HUDEP-2 (cell line): ENCODE measurements around the gene MTHFR.
A peak's percentile ranks its signal among the peaks of the same experiment; 100 is the strongest.

Experiments
- DNase-seq, 76 experiments: peaks; one replicate each; lab custom pipeline; 2025; ENCODE audit not compliant: unreplicated experiment in 76 of 76; lab: John Stamatoyannopoulos, UW

The MTHFR gene

DNA sequence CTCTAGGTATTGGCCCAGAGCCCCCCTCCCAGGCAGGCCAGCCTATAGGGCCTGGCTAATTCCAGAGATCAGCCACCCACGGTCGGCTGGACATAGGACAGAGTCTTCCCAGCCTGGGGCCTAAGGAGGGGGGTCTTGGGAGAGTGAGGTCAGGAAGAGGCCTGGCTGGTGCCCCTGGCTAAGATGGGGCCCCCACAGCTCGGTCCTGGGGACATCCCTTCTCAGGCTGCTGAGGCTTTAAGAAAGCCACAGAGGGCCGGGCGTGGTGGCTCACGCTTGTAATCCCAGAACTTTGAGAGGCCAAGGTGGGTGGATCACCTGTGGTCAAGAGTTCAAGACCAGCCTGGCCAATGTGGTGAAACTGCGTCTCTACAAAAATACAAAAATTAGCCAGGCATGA, 41.2 kb downstream of the MTHFR start:
- no peak for DNase-seq

DNA sequence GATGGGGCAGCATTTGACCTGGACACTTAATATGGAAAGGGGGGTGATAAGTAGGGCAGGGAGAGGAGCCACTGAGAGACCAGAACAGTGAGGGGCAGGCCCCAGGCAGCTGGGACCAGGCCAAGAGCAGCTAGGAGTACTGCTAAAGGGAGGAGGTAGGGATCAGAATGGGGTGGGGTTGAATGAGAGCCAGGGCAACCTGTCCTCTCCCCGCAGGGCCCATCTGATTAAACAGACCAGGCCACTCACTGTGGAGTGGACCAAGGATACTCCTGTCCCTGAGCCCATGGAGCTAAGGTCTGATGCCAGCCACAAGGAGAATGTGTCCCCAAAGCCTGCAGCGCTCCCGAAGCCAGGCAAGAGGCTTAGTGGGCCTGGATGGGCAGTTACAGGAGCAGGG, 41.6 kb downstream of the MTHFR start:
- DNase-seq = no peak

DNA sequence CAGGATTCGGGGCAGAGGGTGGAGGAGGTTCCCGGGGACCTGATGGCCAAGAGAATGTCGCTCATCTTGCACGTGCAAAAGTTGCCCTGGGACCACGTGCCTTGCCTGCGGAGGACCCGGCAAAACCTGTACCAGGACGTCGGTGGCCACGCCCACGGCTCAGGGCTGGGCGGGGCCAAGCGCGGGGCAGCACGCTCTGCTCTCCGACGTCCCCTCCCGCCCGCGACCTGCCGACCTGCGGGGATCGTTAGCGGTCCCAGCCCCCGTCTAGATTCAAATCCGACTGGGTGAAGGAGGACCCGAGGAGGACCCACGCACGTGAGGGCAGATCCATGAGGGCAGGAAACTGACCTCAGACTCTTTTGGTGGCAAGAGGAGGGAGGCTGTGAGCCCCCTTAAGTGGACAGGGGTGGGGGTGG, 43.8 kb downstream of the MTHFR start, which contains the start of gene C1orf167:
Gene C1orf167, plus strand, starts transcription at position 206 of the 419 bp plus-strand sequence. CDS start 2,208 bp downstream, outside the sequence.
- peak in 16 of 76 experiments; percentile 9 to 52 (median 20) for DNase-seq

DNA sequence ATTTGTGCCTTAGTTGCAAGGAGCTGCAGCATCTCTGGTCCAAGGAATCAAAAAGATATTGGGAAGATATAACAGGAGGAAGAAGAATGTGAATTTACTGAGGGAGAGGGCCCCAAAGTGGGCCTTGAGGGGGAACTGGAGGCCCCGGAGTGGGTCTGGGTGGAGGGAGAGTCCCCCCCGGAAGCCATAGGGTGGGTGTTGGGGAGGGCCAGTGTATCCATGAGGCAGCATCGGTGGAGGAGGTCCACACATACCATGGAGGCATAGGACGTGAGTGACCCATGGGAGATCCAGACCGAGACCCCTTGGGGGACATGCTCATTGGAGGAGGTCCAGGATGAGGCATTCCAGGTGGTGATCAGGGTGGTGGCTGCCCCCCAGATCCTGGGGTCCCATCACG, 44.5 kb downstream of the MTHFR start:
- DNase-seq = no peak

DNA sequence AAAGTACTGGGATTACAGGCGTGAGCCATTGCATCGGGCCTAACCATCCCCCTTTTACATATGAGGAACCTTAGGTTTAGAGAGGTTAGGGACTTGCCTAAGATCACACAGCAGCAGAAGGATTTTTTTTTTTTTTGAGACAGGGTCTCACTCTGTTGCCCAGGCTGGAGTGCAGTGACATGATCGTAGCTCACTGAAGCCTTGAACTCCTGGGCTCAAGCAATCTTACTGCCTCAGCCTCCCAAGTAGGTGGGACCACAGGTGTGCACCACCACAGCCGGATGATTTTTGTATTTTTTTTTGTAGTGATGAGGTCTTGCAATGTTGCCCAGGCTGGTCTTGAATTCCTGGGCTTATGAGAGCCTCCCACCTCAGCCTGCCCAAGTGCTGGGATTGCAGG, 46.0 kb downstream of the MTHFR start:
- DNase-seq = no peak

DNA sequence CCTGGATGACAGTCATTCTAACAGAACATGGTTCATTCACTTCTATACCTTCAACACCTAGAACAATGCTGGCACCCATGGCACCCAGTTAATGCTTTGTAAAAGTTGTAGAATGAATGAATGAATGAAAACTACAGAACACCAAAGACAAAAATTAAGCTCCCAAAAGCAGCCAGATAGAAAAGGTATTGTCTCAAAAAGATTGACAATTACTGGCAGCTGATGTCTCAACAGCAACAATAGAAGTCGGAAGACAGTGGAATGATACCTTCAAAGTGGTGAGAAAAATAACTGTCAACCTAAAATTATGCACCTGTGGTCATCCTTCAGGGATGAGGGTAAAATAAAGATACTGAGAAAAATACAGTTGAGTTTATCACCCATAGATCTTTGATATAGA, 48.7 kb downstream of the MTHFR start:
- DNase-seq = no peak

DNA sequence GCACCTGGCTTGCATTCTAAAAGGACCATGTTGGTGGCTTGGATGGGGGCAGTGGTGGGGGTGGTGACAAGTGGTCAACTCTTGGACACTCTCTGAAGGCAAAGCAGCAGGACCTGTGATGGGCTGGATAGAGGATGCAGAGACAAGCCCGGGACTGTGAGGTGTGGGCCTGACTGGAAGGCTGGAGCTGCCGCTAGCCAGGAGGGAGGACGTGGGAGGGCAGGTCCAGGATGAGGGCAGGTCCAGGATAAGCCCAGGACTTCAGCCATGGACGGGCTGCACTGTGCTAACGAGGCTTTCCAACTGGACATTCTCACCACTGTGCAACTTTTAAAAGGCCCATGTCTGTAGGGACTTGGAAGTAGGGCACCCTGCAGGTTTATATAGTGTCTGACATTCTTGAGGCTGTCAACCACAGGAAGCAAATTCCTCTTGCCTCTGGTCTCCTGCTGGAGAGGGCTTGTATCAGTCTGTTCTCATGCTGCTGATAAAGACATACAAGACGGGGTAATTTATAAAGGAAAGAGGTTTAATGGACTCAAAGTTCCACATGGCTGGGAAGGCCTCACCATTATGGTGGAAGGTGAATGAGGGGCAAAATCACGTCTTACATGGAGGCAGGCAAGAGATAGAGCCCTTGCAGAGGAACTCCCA, 52.1 kb downstream of the MTHFR start:
- DNase-seq = no peak

DNA sequence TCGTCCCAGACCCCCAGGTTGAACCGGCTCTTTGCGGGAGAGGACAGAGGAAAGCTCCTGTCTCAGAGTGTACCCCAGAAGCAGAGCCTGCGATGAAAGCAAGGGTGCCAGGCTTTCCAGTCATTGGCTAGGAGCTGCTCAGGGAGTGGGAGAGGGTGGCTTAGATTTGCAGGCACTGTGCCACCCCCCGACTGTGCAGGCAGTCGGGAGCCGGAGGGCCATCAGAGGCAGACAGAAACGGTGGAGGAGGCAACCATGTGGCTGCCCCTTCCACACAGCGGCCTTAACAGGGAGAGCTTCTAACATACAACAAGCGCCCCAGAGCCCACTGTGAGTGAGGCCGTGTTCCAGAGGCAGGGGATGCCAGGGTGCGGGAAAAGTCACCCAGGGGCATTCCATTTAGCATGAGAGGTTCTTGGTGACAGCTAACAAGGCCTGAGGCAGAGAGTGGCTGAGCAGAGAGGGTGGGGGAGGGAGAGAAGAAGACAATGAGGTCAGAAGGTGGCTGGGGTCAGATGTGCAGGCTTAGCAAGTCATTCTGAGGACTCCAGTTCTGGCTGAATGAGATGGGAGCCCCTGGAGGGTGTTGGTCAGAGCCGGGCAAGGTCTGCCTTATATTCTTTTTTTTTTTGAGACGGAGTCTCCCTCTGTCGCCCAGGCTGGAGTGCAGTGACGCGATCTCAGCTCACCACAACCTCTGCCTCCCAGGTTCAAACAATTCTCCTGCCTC, 53.2 kb downstream of the MTHFR start:
- no peak for DNase-seq

DNA sequence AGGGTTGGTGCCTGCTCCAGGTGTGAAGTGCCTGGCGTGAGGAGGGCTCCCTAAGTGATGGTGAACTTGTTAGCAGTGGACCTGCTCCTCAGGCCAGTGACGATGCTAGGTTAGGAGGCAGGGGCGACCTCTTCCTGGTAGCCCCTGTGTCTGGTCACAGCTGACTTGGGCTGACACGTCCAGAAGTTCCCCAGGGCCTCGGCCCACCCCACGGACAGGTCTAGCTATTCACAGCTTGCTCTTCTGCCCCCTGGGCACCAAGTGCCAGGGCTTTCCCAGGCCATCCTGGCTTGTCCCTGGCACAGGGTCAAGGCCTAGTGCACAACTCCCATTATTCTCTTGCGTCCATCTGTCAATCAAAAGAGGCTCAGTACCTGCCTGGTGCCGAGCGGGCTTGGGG, 54.7 kb downstream of the MTHFR start:
- no peak for DNase-seq

DNA sequence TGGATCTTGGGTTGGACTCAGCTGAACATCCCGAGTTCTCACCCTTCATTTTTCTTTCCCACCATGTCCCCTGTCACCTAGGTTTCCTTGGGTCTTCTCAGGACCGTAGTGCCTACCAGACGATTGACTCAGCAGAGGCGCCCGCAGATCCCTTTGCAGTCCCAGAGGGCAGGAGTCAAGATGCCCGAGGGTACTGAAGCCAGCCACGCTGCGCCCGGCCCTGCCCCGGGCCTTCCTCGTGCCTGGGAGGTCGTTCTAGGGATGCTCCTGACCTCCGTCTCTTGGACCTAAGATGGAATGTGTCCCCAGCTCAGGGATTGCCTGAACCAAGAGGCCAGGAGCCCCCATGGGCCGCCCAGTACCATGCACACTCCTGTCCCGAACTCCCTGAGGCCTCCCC, 55.8 kb downstream of the MTHFR start:
- no peak for DNase-seq

DNA sequence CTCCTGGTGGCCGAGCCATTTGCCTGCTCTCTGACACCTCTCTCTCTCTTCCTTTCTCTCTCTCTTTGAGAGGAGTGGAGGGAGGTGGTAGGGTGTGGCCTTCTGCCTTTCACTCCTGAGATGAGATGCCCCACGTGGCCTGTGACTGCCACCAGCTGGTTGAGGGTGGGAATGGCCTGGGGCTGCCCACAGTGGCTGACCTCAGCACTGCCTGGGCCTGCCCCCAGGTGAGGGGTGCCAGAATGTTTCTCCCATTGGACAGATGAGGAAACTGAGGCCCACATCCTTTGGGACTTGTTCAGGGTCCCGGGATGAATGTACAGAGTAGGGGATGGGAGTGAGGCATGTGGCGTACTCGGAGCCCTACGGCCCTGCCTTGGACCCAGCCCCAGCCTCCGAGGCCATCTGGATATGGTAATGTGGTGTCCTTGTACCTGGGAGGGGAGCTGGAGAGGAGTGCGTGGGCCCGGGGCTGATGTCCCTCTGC, 56.5 kb downstream of the MTHFR start:
- DNase-seq = peak in 64 of 76 experiments; percentile 9 to 80 (median 50)

DNA sequence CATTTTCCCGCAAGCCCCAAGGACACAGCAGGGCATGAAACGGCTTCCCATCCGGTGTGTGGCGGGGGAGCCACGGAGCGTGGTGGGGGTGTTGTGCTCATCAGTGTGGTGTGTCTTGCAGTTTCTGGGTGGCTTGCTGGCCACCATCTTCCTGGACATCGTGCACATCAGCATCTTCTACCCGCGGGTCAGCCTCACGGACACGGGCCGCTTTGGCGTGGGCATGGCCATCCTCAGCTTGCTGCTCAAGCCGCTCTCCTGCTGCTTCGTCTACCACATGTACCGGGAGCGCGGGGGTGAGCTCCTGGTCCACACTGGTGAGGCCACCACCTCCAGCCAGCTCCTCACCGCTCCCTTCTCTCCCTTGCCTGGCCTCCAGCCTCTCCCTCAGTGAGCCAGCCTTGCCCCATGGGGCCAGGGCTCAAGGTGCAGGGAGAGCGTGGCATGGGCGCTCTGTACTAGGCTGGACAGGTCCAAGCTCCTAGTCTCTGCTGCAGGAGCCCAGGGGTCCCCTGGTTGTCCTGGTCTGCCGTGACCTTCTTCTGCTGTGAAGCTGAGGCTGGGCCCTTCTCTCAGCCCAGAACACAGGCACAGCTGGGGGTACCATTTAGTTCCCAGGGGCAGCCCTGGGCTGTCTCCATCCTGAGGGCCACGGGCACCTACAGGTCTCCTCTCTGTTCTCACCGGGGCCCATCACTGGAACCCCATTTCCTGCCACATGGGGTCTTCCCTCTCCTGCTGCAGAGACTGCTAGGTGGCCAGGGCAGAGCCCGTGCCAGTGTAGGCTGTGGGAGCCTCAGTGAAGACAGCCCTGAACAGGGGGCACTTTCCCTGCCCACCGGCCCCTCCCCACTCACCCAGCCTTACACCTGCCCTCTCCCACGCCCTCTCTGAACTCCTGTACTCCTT, 57.2 kb downstream of the MTHFR start:
- no peak for DNase-seq

DNA sequence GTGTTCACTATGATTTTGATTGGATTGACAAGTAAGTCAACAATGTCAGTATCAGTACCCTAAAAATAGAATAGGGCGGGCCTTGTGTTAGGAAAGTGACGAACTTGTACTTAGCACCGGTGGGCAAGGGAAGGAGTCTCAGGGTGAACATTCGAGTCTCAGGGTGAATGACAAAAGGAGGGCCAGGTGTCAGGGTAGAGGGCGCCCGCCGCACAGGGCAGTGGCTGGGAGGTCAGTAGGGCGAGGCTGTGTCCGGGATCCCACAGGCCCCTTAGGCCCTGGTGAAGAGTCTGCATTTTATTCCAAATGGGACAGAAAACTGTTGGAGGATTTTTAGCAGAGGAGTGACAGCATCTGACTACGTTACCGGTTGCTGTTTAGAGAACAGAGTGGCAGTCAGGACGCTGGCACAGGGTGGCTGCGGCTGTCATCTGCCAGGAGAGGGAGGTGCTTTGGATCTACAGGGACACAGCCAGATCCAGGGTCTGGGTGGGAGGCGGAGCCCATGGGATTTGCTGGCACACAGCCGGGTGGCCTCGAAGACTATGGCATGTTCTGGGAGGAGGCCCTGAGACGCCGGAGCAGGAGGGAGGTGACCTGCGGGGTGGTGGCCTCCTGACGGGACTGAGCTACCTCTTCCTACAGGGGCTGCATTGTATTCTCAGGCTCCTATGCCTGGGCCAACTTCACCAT, 58.8 kb downstream of the MTHFR start:
- no peak for DNase-seq

DNA sequence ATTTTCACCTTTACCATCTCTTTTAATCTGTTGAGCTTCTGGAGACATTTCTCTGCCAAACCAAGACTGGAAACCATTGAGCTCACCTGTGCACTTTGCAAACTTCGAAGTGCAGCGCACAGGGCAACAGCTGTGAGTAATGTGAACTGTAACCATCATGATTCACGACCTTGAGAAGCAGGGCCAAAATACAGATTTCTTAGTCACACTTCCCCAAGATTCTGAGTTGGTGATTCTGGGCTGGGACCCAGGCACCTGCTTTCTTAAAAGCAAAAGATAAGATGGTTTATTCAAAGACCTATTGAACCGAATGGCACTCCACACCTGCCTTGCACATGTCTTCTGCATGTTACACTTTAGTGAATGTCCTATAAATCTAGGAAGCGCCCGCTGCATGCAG, 59.7 kb downstream of the MTHFR start:
- DNase-seq = no peak

DNA sequence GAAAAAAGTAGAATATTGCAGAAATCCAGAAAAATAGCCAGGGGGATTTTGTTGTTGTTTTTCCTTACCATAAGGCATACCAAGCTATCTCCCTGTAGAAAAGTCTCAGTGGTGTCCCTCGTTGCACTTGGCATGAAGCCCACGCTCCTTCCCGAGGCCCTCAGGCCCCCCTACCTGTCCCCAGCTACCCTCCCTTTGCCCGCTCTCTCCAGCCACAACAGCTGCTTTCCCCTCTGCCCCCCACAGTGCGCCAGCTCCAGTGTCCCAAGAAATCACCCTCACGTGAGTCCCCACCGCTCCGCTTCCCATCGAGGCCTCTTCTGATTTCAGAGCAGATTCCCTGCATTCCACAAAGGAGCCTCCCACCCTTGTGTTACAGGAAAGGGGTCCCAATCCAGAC, 61.5 kb downstream of the MTHFR start:
- DNase-seq = no peak

DNA sequence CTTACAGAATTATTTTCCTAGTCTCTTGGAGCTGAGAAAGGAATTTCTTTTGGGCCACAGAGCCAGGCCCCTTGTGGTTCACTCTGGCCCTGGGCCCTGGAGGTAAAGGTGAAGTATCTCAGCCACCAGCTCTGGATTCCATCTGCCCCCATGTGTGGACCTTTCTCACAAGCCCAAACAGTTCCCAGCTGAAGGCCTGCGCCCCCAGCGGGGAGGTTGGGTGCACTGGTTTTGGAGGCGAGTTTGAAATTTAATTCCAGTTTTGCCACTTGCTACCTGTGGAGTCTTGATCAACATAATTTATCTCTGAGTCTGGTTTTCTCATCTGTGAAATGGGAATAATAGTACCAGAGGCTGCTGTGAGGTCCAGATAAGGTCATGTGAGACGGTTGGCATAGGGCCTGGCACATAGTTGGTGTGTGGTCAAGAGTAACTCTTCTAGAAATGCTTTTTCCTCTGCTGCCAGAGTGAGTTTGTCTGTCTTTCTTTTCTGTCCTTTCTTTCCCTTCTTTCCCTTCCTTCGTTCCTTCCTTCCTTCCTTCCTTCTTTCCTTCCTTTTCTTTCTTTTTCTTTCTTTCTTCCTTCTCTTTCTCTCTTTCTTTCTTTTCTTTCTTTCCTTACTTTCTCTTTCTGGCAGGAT, 63.7 kb downstream of the MTHFR start:
- DNase-seq = peak in 70 of 76 experiments; percentile 20 to 84 (median 60)

DNA sequence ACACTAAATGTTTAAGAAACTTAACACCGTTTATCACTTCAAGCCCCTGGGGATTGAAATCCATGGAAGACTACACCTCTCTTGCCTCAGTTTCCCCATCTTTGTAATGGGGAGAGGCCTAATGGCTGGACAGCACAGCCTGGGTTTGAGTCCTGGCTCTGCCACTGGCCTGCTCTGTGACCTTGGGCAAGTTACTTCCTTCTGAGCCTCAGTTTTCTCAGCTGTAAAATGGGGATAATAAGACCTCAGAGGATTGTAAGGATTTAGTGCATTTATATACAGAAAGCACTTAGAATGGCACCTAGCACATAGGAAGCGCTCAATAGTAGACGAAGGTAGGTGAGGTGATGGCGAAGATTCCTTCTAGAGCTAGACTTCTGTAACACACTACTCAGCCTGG, 64.3 kb downstream of the MTHFR start:
- DNase-seq = no peak

DNA sequence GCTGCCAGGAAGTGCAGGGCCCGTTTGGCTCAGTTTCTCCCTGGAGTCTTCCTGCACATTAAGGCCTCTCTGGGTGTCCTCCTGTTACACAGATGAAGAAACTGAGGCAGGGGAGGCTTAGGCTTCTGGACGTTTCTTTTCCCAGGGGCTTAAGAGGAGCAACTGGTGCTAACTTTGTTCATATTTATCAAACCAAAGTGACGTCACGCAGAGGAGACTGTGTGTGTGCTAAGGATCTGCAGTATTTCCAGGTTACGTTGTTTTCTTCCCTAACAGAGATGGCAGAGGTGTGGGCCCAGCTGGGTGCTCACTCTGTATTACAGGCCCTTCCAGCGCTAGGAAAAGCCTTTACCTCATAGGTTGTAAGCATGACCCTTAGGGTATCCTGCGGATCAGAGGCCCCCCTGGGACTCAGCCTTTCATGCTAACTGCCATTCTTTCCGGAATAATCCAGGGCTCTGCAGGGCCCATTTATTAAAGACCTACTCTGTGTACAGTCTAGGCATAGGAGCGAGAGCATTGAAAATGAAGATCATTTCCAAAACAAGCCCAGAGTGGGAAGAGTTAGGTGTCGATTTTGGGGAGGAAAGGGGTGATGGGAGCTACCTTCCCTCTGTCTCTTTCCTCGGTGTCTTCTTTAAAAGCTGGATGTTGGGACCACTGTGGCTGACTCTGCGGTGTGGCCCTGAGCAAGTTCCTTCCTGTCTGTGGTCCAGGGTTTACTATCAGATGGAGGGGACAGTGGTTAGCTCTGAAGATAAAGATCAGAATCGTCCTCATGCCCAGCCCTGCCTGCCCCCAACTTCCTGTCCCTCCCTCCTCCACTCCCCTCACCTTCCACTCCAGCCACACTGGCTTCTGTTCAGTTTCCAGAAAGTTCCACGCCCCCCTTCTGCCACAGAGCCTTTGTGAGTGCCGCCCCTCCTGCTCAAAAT, 65.2 kb downstream of the MTHFR start:
- DNase-seq = peak in 61 of 76 experiments; percentile 12 to 79 (median 47)

DNA sequence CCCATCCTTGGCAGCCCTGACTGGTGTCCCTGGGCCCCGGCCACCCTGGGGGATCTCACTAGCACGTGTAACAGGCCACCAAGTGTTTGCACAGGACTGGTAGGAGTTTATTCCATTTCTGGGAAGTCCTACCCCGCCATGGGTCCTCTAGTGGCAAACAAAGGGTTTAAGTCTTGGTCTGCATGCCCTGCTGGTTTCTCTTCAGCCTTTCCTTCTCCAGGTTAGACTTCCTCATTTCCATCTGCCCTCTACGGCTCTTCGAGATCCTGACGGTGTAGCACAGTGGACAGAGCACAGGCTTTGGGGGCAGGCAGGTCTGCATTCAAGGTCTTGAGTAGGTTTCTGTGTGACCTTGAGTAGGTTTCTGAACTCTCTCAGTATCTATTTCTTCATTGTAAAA, 67.0 kb downstream of the MTHFR start:
- DNase-seq = peak in 17 of 76 experiments; percentile 3 to 42 (median 15)
